Tibial nerve (tissue), 4 donors: ENCODE data around the gene ERC2. TPM values are rescaled to one million over a fixed set of nuclear protein-coding genes. Genes with fewer than 3 reads are reported as not detected.

ENCODE experiments used
- DNase-seq, 2 donors: peaks; one replicate each; pipeline ENCODE4 v3.0.0-alpha.2; 2019; ENCODE audit warnings: low spot score in 2 of 2
- H3K27ac ChIP-seq, 4 donors: fragments of 200-600 bp; sonication (generic) in 3 of 4; one replicate each; pipeline ENCODE4 v1.5.1; 2017 to 2019; ENCODE audit warnings: mild to moderate bottlenecking in 1 of 4
- H3K27me3 ChIP-seq, 2 donors: fragments of 200-600 bp; sonication (generic) in 1 of 2; one replicate each; pipeline versions ENCODE4 v1.5.1 to v1.6.0; 2017 to 2019
- H3K36me3 ChIP-seq, 3 donors: fragments of 200-600 bp; sonication (generic); one replicate each; pipeline ENCODE4 v1.5.1; 2018 to 2019
- H3K4me1 ChIP-seq, 4 donors: fragments of 200-600 bp; sonication (generic) in 3 of 4; one replicate each; pipeline ENCODE4 v1.5.1; 2017 to 2019
- H3K4me3 ChIP-seq, 4 donors: fragments of 200-600 bp; sonication (generic) in 3 of 4; one replicate each; pipeline ENCODE4 v1.5.1; 2017 to 2019; ENCODE audit warnings: mild to moderate bottlenecking in 1 of 4, moderate library complexity in 1 of 4
- H3K9me3 ChIP-seq, 4 donors: fragments of 200-600 bp; sonication (generic) in 3 of 4; one replicate each; pipeline ENCODE4 v1.5.1; 2017 to 2019
- CTCF ChIP-seq, 5 experiments: fragments of 200-600 bp in 3 of 5; fragments of 450-650 bp in 2 of 5; sonication (generic) in 3 of 5; IDR thresholded peaks; one replicate each; pipeline ENCODE4 v1.5.1; 2016 to 2019; ENCODE audit warnings: antibody characterized with exemption in 5 of 5, mild to moderate bottlenecking in 3 of 5, moderate library complexity in 2 of 5
- EP300 ChIP-seq, 2 donors: sonication (generic); formaldehyde crosslinking; IDR thresholded peaks; one replicate each; pipeline ENCODE4 v1.6.1; 2017; ENCODE audit warnings: antibody characterized with exemption in 2 of 2, mild to moderate bottlenecking in 1 of 2
- POLR2A ChIP-seq, 2 donors: fragments of 450-650 bp; IDR thresholded peaks; one replicate each; pipeline ENCODE4 v1.6.1; 2017; ENCODE audit warnings: antibody characterized with exemption in 2 of 2, mild to moderate bottlenecking in 2 of 2, moderate library complexity in 2 of 2
- WGBS, 2 donors: methylation state at CpG; one replicate each; pipeline ENCODE4 v1.1.5; 2018; 5-methylcytosine and 5-hydroxymethylcytosine counted together
- total RNA-seq, 4 donors: library from RNA; depleted of rRNA; stranded (reverse); fragments of >200 nt; gene quantifications; one replicate each; pipeline ENCODE4 v1.1.0, GENCODE V29; 2016

ERC2 gene
- total RNA-seq, 4 donors from 2014 or later, result 0.84 to 0.98 (median 0.90) TPM; not detected in 1

GRCh38 chr3:56409790-56410189 is 58.5 kb downstream of the ERC2 start:
- no peak for TF ChIP-seq POLR2A (IDR thresholded peaks at IDR 0.05)
- TF ChIP-seq CTCF (IDR thresholded peaks at IDR 0.05), result no peak
- TF ChIP-seq EP300 (IDR thresholded peaks at IDR 0.05), result no peak
- WGBS, 2 donors, result 86 to 92% methylated on average over 3 of the region's 3 CpGs
- Histone ChIP-seq H3K9me3 (no peaks in the 10 kb centered on the region), H3K27ac (no peak overlapping the region), H3K36me3 (no peaks in the 10 kb centered on the region), H3K4me3 (no peak overlapping the region), H3K27me3 (no peaks in the 10 kb centered on the region), H3K4me1 (no peaks in the 10 kb centered on the region)
- no peak for DNase-seq

DNA sequence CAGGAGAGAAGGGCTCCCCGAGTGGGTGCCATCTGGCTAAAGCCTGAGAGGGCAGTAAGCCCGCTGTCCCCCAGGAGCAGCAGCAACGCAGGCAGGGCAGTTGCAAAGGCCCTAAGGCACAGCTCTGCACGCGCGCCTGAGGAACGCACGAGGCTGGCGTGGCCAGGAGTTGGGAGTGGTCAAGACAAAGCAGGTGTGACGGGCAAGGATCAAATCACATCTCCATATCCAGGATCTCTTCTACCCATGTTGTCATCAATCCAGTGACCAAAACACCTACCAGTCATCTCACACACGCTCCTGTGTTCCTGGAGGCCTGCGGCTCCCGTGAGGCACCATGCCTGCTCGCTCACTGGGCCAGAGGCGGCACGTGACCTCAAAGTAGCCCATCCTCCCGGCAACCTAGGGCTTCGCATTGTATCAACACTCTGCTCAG is 59.5 kb downstream of the ERC2 start:
- Histone ChIP-seq H3K27me3 (no peaks in the 10 kb centered on the region), H3K36me3 (no peaks in the 10 kb centered on the region), H3K4me3 (no peak overlapping the region), H3K4me1 (no peaks in the 10 kb centered on the region), H3K27ac (no peak overlapping the region), H3K9me3 (no peaks in the 10 kb centered on the region)
- 93 to 94% methylated on average over 18 of the region's 18 CpGs for whole genome bisulfite sequencing, 2 donors
- no peak for DNase-seq
- no peak for TF ChIP-seq POLR2A (IDR thresholded peaks at IDR 0.05)
- TF ChIP-seq CTCF (IDR thresholded peaks at IDR 0.05), result no peak
- TF ChIP-seq EP300 (IDR thresholded peaks at IDR 0.05), result no peak

DNA sequence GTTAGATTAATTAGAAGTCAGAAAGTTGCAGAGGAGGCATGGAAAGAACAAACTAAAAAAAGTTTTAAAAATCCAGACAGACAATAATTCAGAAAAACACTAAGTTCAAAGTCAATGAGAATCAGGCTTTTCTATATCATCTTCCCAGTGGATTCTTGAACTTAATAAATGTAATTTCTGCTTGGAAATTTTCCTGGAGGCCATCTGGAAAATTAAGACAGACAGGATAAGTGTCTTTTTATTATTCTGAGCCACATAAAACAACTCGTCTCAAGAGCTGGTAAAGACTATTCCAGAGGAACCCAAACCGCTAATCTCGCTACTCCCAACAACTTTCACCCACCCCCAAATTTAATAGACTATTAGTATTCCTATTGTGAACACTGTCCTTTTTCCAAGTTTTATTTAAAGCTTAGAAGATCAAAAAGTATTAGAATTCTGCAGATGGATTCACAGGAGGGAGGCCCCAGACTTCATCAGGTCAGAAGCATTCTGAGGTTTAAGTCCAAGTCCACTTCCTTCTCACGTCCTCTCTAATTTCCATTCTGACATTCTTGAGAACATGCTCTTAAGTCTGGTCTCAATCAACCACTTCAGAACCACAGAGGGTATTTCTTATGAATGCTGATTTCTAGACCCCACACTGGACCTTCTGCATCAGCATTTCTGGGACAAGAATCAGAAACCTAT is 61.3 kb downstream of the ERC2 start:
- TF ChIP-seq EP300 (IDR thresholded peaks at IDR 0.05), result no peak
- no peak for TF ChIP-seq POLR2A (IDR thresholded peaks at IDR 0.05)
- TF ChIP-seq CTCF (IDR thresholded peaks at IDR 0.05), result no peak
- Histone ChIP-seq H3K4me1 (no peaks in the 10 kb centered on the region), H3K9me3 (no peaks in the 10 kb centered on the region), H3K27me3 (no peaks in the 10 kb centered on the region), H3K4me3 (no peak overlapping the region), H3K36me3 (no peaks in the 10 kb centered on the region), H3K27ac (no peak overlapping the region)
- WGBS, 2 donors, result 69 to 72% methylated on average over 4 of the region's 4 CpGs
- DNase-seq, result no peak

- no peak for DNase-seq
- 75 to 76% methylated on average over 3 of the region's 3 CpGs for WGBS, 2 donors
- H3K27me3 ChIP-seq, result no peaks in the 10 kb centered on the region
- H3K4me3 ChIP-seq, result no peak overlapping the region
- TF ChIP-seq CTCF (IDR thresholded peaks at IDR 0.05) (no peak), EP300 (IDR thresholded peaks at IDR 0.05) (no peak), POLR2A (IDR thresholded peaks at IDR 0.05) (no peak)
- no peaks in the 10 kb centered on the region for H3K4me1 ChIP-seq
- no peaks in the 10 kb centered on the region for H3K9me3 ChIP-seq
- H3K36me3 ChIP-seq, result no peaks in the 10 kb centered on the region
- no peak overlapping the region for H3K27ac ChIP-seq
Observed at GRCh38 chr3:56404884-56405283, 63.4 kb downstream of the ERC2 start.

DNA sequence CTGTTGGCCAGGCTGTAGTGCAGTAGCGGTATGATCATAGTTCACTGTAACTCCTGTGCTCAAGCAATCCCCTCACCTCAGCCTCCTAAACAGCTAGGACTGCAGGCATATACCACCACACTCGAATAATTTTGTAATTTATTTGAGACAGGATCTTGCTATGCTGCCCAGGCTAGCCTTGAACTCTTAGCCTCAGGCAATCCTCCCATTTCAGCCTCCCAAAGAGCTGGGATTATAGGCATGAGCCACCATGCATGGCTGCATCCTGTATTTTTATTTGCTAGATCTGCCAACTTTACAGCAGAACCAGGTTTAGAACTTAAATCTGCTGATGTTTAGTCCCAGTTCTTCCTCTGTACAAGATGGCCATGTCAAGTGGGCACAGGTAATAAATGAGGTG is 69.6 kb downstream of the ERC2 start:
- H3K4me1 ChIP-seq, result no peaks in the 10 kb centered on the region
- no peak overlapping the region for H3K27ac ChIP-seq
- H3K27me3 ChIP-seq, result no peaks in the 10 kb centered on the region
- no peak for DNase-seq
- no peak overlapping the region for H3K4me3 ChIP-seq
- H3K9me3 ChIP-seq, result no peaks in the 10 kb centered on the region
- TF ChIP-seq CTCF (IDR thresholded peaks at IDR 0.05) (no peak), POLR2A (IDR thresholded peaks at IDR 0.05) (no peak), EP300 (IDR thresholded peaks at IDR 0.05) (no peak)
- 83 to 86% methylated on average over 2 of the region's 2 CpGs for WGBS, 2 donors
- H3K36me3 ChIP-seq, result no peaks in the 10 kb centered on the region
